Measurements from ENCODE around the gene ACOT13. TPM values are rescaled to one million over a fixed set of nuclear protein-coding genes. Genes with fewer than 3 reads are reported as not detected.

Gene ACOT13
- polyA plus RNA-seq, 1 of the 3 experiments (the other 2 are of a cell fraction) = 18.0 TPM

- Histone ChIP-seq H2AFZ (ENCODE audit: low read depth) (no peak overlapping the region), H3K9me2 (no peaks in the 10 kb centered on the region), H3K4me3 (ENCODE audit: low read depth in 2 of 2, low read length in 1 of 2) (no peak overlapping the region), H3F3A (replicated peaks; ENCODE audit: insufficient read depth) (no peaks in the 10 kb centered on the region), H3K79me2 (ENCODE audit: insufficient read depth) (no peaks in the 10 kb centered on the region), H3K9me3 (no peaks in the 10 kb centered on the region), H3K4me2 (no peak overlapping the region), H3K9ac (no peak overlapping the region), H3K27me3 (ENCODE audit: insufficient read depth) (no peaks in the 10 kb centered on the region), H3K36me3 (replicated peaks in 1 of 2; ENCODE audit: control insufficient read depth in 1 of 2, insufficient read depth in 2 of 2, low read length in 1 of 2) (no peaks in the 10 kb centered on the region), H3K4me1 (ENCODE audit: control insufficient read depth in 1 of 2, insufficient read depth in 2 of 2, low read depth in 1 of 2, low read length in 1 of 2) (no peaks in the 10 kb centered on the region), H3K27ac (ENCODE audit: low read depth in 2 of 2, low read length in 1 of 2) (no peak overlapping the region), H4K20me1 (ENCODE audit: insufficient read depth) (no peaks in the 10 kb centered on the region)
- ChIA-PET CTCF (interaction anchor here (1.0 to 2.9 kb wide), 5 partner anchors 15 to 40 kb away, joined by 4 to 12 read pairs (median 5); no protein-coding TSS in a partner anchor), POLR2A (no interaction called here)
- 90% methylated on average over 3 of the region's 3 CpGs for WGBS (ENCODE audit: low lambda C conversion rate)
- no peak for DNase-seq
- no peak for TF ChIP-seq FOXJ3 (CRISPR knock-in tag; IDR thresholded peaks at IDR 0.05)
- TF ChIP-seq FOSL2 (IDR thresholded peaks at IDR 0.05; ENCODE audit: borderline replicate concordance, low read depth) = no peak
- no peak for TF ChIP-seq REST (IDR thresholded peaks at IDR 0.05; ENCODE audit: low read depth, low read length)
- TF ChIP-seq GABPA (IDR thresholded peaks at IDR 0.05; ENCODE audit: low read depth) = no peak
- TF ChIP-seq USF2 (IDR thresholded peaks at IDR 0.05; ENCODE audit: borderline replicate concordance, low read depth, low read length) = no peak
- no peak for TF ChIP-seq CTCF (IDR thresholded peaks at IDR 0.05)
- no peak for TF ChIP-seq ELF1 (IDR thresholded peaks at IDR 0.05)
These were observed 46.2 kb upstream of the ACOT13 start for GRCh38 chr6:24620637-24621036.

GRCh38 chr6:24621626-24622289 is 45.1 kb upstream of the ACOT13 start:
- Histone ChIP-seq H3K79me2 (ENCODE audit: insufficient read depth) (no peaks in the 10 kb centered on the region), H3K36me3 (replicated peaks in 1 of 2; ENCODE audit: control insufficient read depth in 1 of 2, insufficient read depth in 2 of 2, low read length in 1 of 2) (no peaks in the 10 kb centered on the region), H3K27ac (ENCODE audit: low read depth in 2 of 2, low read length in 1 of 2) (no peak overlapping the region), H3K27me3 (ENCODE audit: insufficient read depth) (no peaks in the 10 kb centered on the region), H3K9me2 (no peaks in the 10 kb centered on the region), H3K9me3 (no peaks in the 10 kb centered on the region), H3K4me3 (ENCODE audit: low read depth in 2 of 2, low read length in 1 of 2) (no peak overlapping the region), H3K4me2 (no peak overlapping the region), H3K4me1 (ENCODE audit: control insufficient read depth in 1 of 2, insufficient read depth in 2 of 2, low read depth in 1 of 2, low read length in 1 of 2) (no peaks in the 10 kb centered on the region), H3F3A (replicated peaks; ENCODE audit: insufficient read depth) (no peaks in the 10 kb centered on the region), H2AFZ (ENCODE audit: low read depth) (no peak overlapping the region), H3K9ac (no peak overlapping the region), H4K20me1 (ENCODE audit: insufficient read depth) (no peaks in the 10 kb centered on the region)
- ChIA-PET POLR2A (no interaction called here), CTCF (interaction anchor here (0.7 to 2.9 kb wide), 5 partner anchors 13 to 127 kb away, joined by 3 to 12 read pairs (median 4); partner anchors contain the start of gene ALDH5A1)
- 50% methylated on average over 7 of the region's 7 CpGs for WGBS (ENCODE audit: low lambda C conversion rate)
- DNase-seq = no peak
- TF ChIP-seq USF2 (IDR thresholded peaks at IDR 0.05; ENCODE audit: borderline replicate concordance, low read depth, low read length) (no peak), RFX5 (IDR thresholded peaks at IDR 0.05; ENCODE audit: low read length) (no peak), GABPA (IDR thresholded peaks at IDR 0.05; ENCODE audit: low read depth) (no peak), ZBTB33 (IDR thresholded peaks at IDR 0.05; ENCODE audit: borderline replicate concordance, low read depth) (no peak), EP300 (IDR thresholded peaks at IDR 0.05; ENCODE audit: borderline replicate concordance in 1 of 2, low read depth in 1 of 2, low read length in 1 of 2) (no peak), REST (IDR thresholded peaks at IDR 0.05; ENCODE audit: low read depth, low read length) (no peak)

Data from SK-N-SH (cell line).